HCT116 (cell line): ENCODE results near the gene ATF1. TPM values are rescaled to one million over a fixed set of nuclear protein-coding genes. Genes with fewer than 3 reads are reported as not detected.
A peak's percentile ranks its signal among the peaks of the same experiment; 100 is the strongest.

Experiments used
- ATAC-seq: fragments of 200-7000 bp; cut with Tn5 transposase; 2 replicates; pipeline ENCODE4 v1.9.1; 2020; ENCODE audit warnings: mild to moderate bottlenecking, moderate library complexity
- BruUV-seq: library from RNA; stranded (reverse); fragments of 400-500 nt; replicated peaks from 2 replicates; lab custom pipeline; 2021; lab: Mats Ljungman, UMichigan
- CTCF ChIA-PET: fragments of 300-600 bp; sonication (Branson Sonifier 250); formaldehyde crosslinking; loops from one replicate; lab custom pipeline; 2021; ENCODE audit warnings: antibody characterized with exemption; lab: Charles Lee
- POLR2A ChIA-PET: fragments of 300-600, 350-600 bp; sonication (Branson Sonifier 250); formaldehyde crosslinking; loops from one replicate; lab custom pipeline; 2021; ENCODE audit warnings: antibody characterized with exemption; lab: Charles Lee
- RAD21 ChIA-PET, 2 experiments: fragments of 300-600 bp; sonication (Branson Sonifier 250); formaldehyde crosslinking; loops; one replicate each; lab custom pipeline; 2023; ENCODE audit warnings: low total read pairs in 2 of 2; ENCODE audit not compliant: uncharacterized antibody in 2 of 2, unreplicated experiment in 2 of 2, low non-redundant PET in 1 of 2; lab: Charles Lee
- DNase-seq: peaks from one replicate; pipeline ENCODE4 v3.0.0-alpha.2; 2010; ENCODE audit warnings: low read depth, low spot score
- H2AFZ ChIP-seq: fragments of 200-600 bp; shearing (Covaris generic), sonication (generic); 2 replicates; pipeline ENCODE4 v1.6.1; 2017; ENCODE audit warnings: low read depth, mixed run types, mixed read lengths, antibody characterized with exemption, low read length; ENCODE audit not compliant: poor library complexity, severe bottlenecking
- H3K27ac ChIP-seq: 2 replicates; pipeline ENCODE4 v1.5.1; 2012; ENCODE audit warnings: low read depth, low read length
- H3K27me3 ChIP-seq: fragments of 200-600 bp; sonication (generic); 2 replicates; pipeline ENCODE4 v1.6.1; 2016; ENCODE audit warnings: mixed run types, low read length, mixed read lengths; ENCODE audit not compliant: insufficient read depth
- H3K36me3 ChIP-seq, 2 experiments: fragments of 200-500 bp in 1 of 2; fragments of 200-600 bp in 1 of 2; sonication (Bioruptor generic) in 1 of 2; sonication (generic) in 1 of 2; 2 replicates each; pipeline versions ENCODE4 v1.5.1 to v1.6.1; 2014 to 2016; ENCODE audit warnings: low read length in 2 of 2, inconsistent platforms in 1 of 2, mixed read lengths in 1 of 2, mixed run types in 1 of 2; ENCODE audit not compliant: insufficient read depth in 2 of 2, control insufficient read depth in 1 of 2
- H3K4me1 ChIP-seq, 2 experiments: fragments of 200-600 bp in 1 of 2; sonication (generic) in 1 of 2; 2 replicates each; pipeline versions ENCODE4 v1.5.1 to v1.6.1; 2012 to 2017; ENCODE audit warnings: low read length in 2 of 2, inconsistent platforms in 1 of 2, mild to moderate bottlenecking in 1 of 2, mixed read lengths in 1 of 2, mixed run types in 1 of 2, moderate library complexity in 1 of 2; ENCODE audit not compliant: insufficient read depth in 2 of 2, control insufficient read depth in 1 of 2
- H3K4me2 ChIP-seq: fragments of 200-600 bp; sonication (generic); 2 replicates; pipeline ENCODE4 v1.6.1; 2017; ENCODE audit warnings: mixed run types, low read length, mixed read lengths
- H3K4me3 ChIP-seq, 2 experiments: fragments of 200-600 bp in 1 of 2; sonication (generic) in 1 of 2; replicated peaks in 1 of 2; 2 replicates each; pipeline ENCODE4 v1.5.1; 2011 to 2016; ENCODE audit warnings: low read length in 2 of 2, control low read depth in 1 of 2, low read depth in 1 of 2, mild to moderate bottlenecking in 1 of 2, mixed read lengths in 1 of 2, mixed run types in 1 of 2
- H3K79me2 ChIP-seq: fragments of 200-600 bp; sonication (generic); 2 replicates; pipeline ENCODE4 v1.6.1; 2017; ENCODE audit warnings: mild to moderate bottlenecking, mixed run types, low read length, moderate library complexity, mixed read lengths; ENCODE audit not compliant: insufficient read depth
- H3K9ac ChIP-seq: fragments of 200-600 bp; sonication (generic); 2 replicates; pipeline ENCODE4 v1.6.1; 2016; ENCODE audit warnings: low read length, mixed read lengths
- H3K9me2 ChIP-seq: fragments of 200-600 bp; sonication (generic), shearing (Covaris generic); 2 replicates; pipeline ENCODE4 v1.6.1; 2017; ENCODE audit warnings: mixed run types, mild to moderate bottlenecking, moderate library complexity; ENCODE audit not compliant: insufficient read depth
- H3K9me3 ChIP-seq, 2 experiments: fragments of 200-500 bp in 1 of 2; fragments of 200-600 bp in 1 of 2; sonication (Bioruptor generic) in 1 of 2; sonication (generic) in 1 of 2; 2 replicates each; pipeline ENCODE4 v1.6.1; 2014 to 2017; ENCODE audit warnings: low read length in 2 of 2, mixed read lengths in 2 of 2, inconsistent platforms in 1 of 2, low read depth in 1 of 2, mild to moderate bottlenecking in 1 of 2, mixed run types in 1 of 2, moderate library complexity in 1 of 2; ENCODE audit not compliant: control insufficient read depth in 1 of 2, insufficient read depth in 1 of 2
- H4K20me1 ChIP-seq: fragments of 200-600 bp; sonication (generic), shearing (Covaris generic); 2 replicates; pipeline ENCODE4 v1.6.1; 2017; ENCODE audit warnings: mixed run types, mild to moderate bottlenecking, moderate library complexity; ENCODE audit not compliant: insufficient read depth
- CEBPB ChIP-seq: IDR thresholded peaks from 2 replicates; pipeline ENCODE4 v1.6.1; 2012; ENCODE audit warnings: low read depth
- CTCF ChIP-seq, 3 experiments: fragments of 200-600 bp in 1 of 3; sonication (generic) in 1 of 3; IDR thresholded peaks in 2 of 3; conservative IDR thresholded peaks in 1 of 3; 2 replicates each; pipeline ENCODE4 v1.5.1; 2012 to 2017; ENCODE audit warnings: low read depth in 2 of 3, low read length in 2 of 3, antibody characterized with exemption in 1 of 3, borderline replicate concordance in 1 of 3, control low read depth in 1 of 3, mild to moderate bottlenecking in 1 of 3, mixed read lengths in 1 of 3, mixed run types in 1 of 3, moderate library complexity in 1 of 3; ENCODE audit not compliant: insufficient read depth in 1 of 3
- EGR1 ChIP-seq: IDR thresholded peaks from 2 replicates; pipeline ENCODE4 v1.6.1; 2012; ENCODE audit warnings: low read depth
- EZH2phosphoT487 ChIP-seq: fragments of 200-600 bp; IDR thresholded peaks from 2 replicates; pipeline ENCODE4 v1.6.1; 2018; ENCODE audit warnings: antibody characterized with exemption, borderline replicate concordance
- POLR2A ChIP-seq: IDR thresholded peaks from 2 replicates; pipeline ENCODE4 v1.7.0; 2011; ENCODE audit warnings: borderline replicate concordance; ENCODE audit not compliant: insufficient read depth, insufficient read length; ENCODE audit errors: extremely low read depth
- POLR2AphosphoS5 ChIP-seq: IDR thresholded peaks from 2 replicates; pipeline ENCODE4 v1.6.1; 2011; ENCODE audit warnings: mild to moderate bottlenecking, low read depth, low read length, moderate library complexity
- REST ChIP-seq: IDR thresholded peaks from 2 replicates; pipeline ENCODE4 v1.6.1; 2012; ENCODE audit warnings: low read depth
- SIN3A ChIP-seq: IDR thresholded peaks from 2 replicates; pipeline ENCODE4 v1.6.1; 2012; ENCODE audit warnings: low read depth
- SRF ChIP-seq: IDR thresholded peaks from 2 replicates; pipeline ENCODE4 v1.6.1; 2012; ENCODE audit warnings: low read depth
- TCF7L2 ChIP-seq: IDR thresholded peaks from 2 replicates; pipeline ENCODE4 v1.7.0; 2011; ENCODE audit warnings: borderline replicate concordance, inconsistent platforms; ENCODE audit not compliant: insufficient read depth, insufficient read length; ENCODE audit errors: extremely low read depth
- intact Hi-C: fragments of 100-400 bp; cut with micrococcal nuclease; formaldehyde crosslinking; loops from 2 replicates; pipeline ENCODE4 v1.10.0; 2022
- total RNA-seq: library from RNA; stranded (reverse); gene quantifications from one replicate; pipeline ENCODE4 v1.2.1, GENCODE V29; 2021; ENCODE audit not compliant: unreplicated experiment

Gene ATF1
- total RNA-seq, 1 experiment from 2014 or later = 48.8 TPM

GRCh38 chr12:50788561-50788960, 24.7 kb downstream of the ATF1 start:
- CTCF ChIA-PET = no interaction called here
- no TSS peak for BruUV-seq
- RAD21 ChIA-PET = no interaction called here

More at GRCh38 chr12:50788561-50788960, 24.7 kb downstream of the ATF1 start:
- Histone ChIP-seq H3K4me3 (no peak overlapping the region), H2AFZ (no peak overlapping the region), H3K4me1 (peaks cover 61 to 74% of the 10 kb centered on the region in 2 experiments), H3K4me2 (peak overlapping the region; percentile 93; the same call in 1 of the 2 replicates), H3K27me3 (no peaks in the 10 kb centered on the region), H3K9me2 (no peaks in the 10 kb centered on the region), H4K20me1 (no peaks in the 10 kb centered on the region), H3K9ac (no peak overlapping the region), H3K27ac (no peak overlapping the region), H3K79me2 (peaks cover 52% of the 10 kb centered on the region), H3K9me3 (no peaks in the 10 kb centered on the region), H3K36me3 (no peaks in the 10 kb centered on the region)
- ATAC-seq (no peak), DNase-seq (no peak)
- POLR2A ChIA-PET = no interaction called here
- TF ChIP-seq EZH2phosphoT487 (no peak), POLR2AphosphoS5 (no peak), CTCF (IDR thresholded peaks at IDR 0.05 in 2 of 3, conservative IDR thresholded peaks at IDR 0.05 in 1 of 3; ENCODE audit: borderline replicate concordance in 1 of 3, insufficient read depth in 1 of 3, low read depth in 2 of 3, low read length in 2 of 3) (no peak), REST (no peak), TCF7L2 (no peak), CEBPB (no peak), POLR2A (no peak), SRF (no peak), SIN3A (no peak), EGR1 (no peak)
- intact Hi-C loops = no loop called here
